Myocyte (in vitro differentiated cells): ENCODE measurements around the gene SPECC1L. TPM values are rescaled to one million over a fixed set of nuclear protein-coding genes. Genes with fewer than 3 reads are reported as not detected.

ENCODE experiments used
- DNase-seq: peaks from one replicate; pipeline ENCODE4 v3.0.0-alpha.2; 2012; ENCODE audit warnings: low read depth
- total RNA-seq: library from RNA; depleted of rRNA; stranded (reverse); fragments of >200 nt; gene quantifications from 2 replicates; pipeline ENCODE4 v1.2.3, GENCODE V29; 2014

Gene SPECC1L
- total RNA-seq, 1 donor from 2014 or later, result 29.2 TPM

- no peak for DNase-seq
These were observed 52.6 kb downstream of the SPECC1L start for GRCh38 chr22:24323233-24323632.

- no peak for DNase-seq
These were observed 53.1 kb downstream of the SPECC1L start for GRCh38 chr22:24323695-24324094.

GRCh38 chr22:24324137-24324536, 53.5 kb downstream of the SPECC1L start:
- no peak for DNase-seq

- peak; percentile 82 for DNase-seq
These were observed 54.6 kb downstream of the SPECC1L start for GRCh38 chr22:24325105-24325757.

GRCh38 chr22:24326266-24326665, 55.6 kb downstream of the SPECC1L start:
- no peak for DNase-seq

- DNase-seq, result no peak
These were observed 57.2 kb downstream of the SPECC1L start for GRCh38 chr22:24327832-24328231.

- DNase-seq, result no peak
These were observed 58.8 kb downstream of the SPECC1L start for GRCh38 chr22:24329453-24329852.

GRCh38 chr22:24330636-24331035, 60.0 kb downstream of the SPECC1L start:
- DNase-seq, result no peak

GRCh38 chr22:24331468-24332440, 61.1 kb downstream of the SPECC1L start:
- no peak for DNase-seq

GRCh38 chr22:24333301-24333700, 62.7 kb downstream of the SPECC1L start:
- peak; percentile 37 for DNase-seq

GRCh38 chr22:24335496-24335895, 64.9 kb downstream of the SPECC1L start:
- no peak for DNase-seq

GRCh38 chr22:24337894-24338645, 67.4 kb downstream of the SPECC1L start:
- no peak for DNase-seq

GRCh38 chr22:24338726-24339451, 68.3 kb downstream of the SPECC1L start:
- DNase-seq, result peak; percentile 82

- no peak for DNase-seq
These were observed 68.8 kb downstream of the SPECC1L start for GRCh38 chr22:24339452-24339747.

GRCh38 chr22:24341627-24342026, 71.0 kb downstream of the SPECC1L start:
- no peak for DNase-seq

- DNase-seq, result no peak
These were observed 80.0 kb downstream of the SPECC1L start for GRCh38 chr22:24350627-24351026.

- no peak for DNase-seq
These were observed 82.5 kb downstream of the SPECC1L start for GRCh38 chr22:24353121-24353520.

GRCh38 chr22:24355574-24355973, 84.9 kb downstream of the SPECC1L start:
- DNase-seq, result no peak

- DNase-seq, result no peak
These were observed 86.9 kb downstream of the SPECC1L start for GRCh38 chr22:24357547-24357946.

- no peak for DNase-seq
These were observed 87.6 kb downstream of the SPECC1L start for GRCh38 chr22:24358105-24358836.
